ENCODE data around the gene C1QL2. TPM values are rescaled to one million over a fixed set of nuclear protein-coding genes. Genes with fewer than 3 reads are reported as not detected.

Gene C1QL2
- total RNA-seq, 1 donor from 2014 or later = 1.1 TPM

DNA sequence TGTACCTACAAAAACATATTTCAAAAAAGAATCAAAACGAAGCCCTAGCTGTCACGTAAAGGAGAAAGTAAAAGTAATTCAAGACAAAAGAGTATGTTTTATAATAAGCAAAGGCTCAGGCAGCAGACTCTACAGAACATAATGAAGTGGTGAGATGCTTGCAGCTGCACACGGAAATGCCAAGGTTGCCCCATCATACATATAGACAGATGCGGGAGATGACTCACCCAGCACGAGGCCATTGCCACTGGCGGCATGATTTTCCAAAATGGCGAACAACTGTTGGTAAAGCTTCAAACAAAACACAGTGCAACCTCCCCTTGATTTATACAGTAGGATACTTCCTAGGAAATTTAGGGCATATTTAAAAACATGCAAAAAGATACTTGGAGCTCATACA is 26.0 kb upstream of the C1QL2 start:
- H3K4me1 Mint-ChIP-seq (ENCODE audit: unreplicated experiment) = no peaks in the 10 kb centered on the region
- H3K36me3 Mint-ChIP-seq = no peaks in the 10 kb centered on the region
- H3K27ac Mint-ChIP-seq = no peak overlapping the region
- TF ChIP-seq, protein P1, sequence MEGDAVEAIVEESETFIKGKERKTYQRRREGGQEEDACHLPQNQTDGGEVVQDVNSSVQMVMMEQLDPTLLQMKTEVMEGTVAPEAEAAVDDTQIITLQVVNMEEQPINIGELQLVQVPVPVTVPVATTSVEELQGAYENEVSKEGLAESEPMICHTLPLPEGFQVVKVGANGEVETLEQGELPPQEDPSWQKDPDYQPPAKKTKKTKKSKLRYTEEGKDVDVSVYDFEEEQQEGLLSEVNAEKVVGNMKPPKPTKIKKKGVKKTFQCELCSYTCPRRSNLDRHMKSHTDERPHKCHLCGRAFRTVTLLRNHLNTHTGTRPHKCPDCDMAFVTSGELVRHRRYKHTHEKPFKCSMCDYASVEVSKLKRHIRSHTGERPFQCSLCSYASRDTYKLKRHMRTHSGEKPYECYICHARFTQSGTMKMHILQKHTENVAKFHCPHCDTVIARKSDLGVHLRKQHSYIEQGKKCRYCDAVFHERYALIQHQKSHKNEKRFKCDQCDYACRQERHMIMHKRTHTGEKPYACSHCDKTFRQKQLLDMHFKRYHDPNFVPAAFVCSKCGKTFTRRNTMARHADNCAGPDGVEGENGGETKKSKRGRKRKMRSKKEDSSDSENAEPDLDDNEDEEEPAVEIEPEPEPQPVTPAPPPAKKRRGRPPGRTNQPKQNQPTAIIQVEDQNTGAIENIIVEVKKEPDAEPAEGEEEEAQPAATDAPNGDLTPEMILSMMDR (conservative IDR thresholded peaks at IDR 0.05) = no peak
- H3K9me3 Mint-ChIP-seq = no peaks in the 10 kb centered on the region
- H3K27me3 Mint-ChIP-seq = peaks cover 6% of the 10 kb centered on the region
- no peak overlapping the region for H3K4me3 Mint-ChIP-seq
- no peak for DNase-seq (ENCODE audit: extremely low spot score, unreplicated experiment)

- Mint-ChIP-seq H3K4me3 (no peak overlapping the region), H3K27ac (no peak overlapping the region), H3K27me3 (peaks cover 3% of the 10 kb centered on the region), H3K9me3 (no peaks in the 10 kb centered on the region), H3K36me3 (no peaks in the 10 kb centered on the region), H3K4me1 (ENCODE audit: unreplicated experiment) (no peaks in the 10 kb centered on the region)
- TF ChIP-seq, protein P1 (conservative IDR thresholded peaks at IDR 0.05) = no peak
- no peak for DNase-seq (ENCODE audit: extremely low spot score, unreplicated experiment)
Observed at GRCh38 chr2:119181791-119182445, 23.4 kb upstream of the C1QL2 start.

DNA sequence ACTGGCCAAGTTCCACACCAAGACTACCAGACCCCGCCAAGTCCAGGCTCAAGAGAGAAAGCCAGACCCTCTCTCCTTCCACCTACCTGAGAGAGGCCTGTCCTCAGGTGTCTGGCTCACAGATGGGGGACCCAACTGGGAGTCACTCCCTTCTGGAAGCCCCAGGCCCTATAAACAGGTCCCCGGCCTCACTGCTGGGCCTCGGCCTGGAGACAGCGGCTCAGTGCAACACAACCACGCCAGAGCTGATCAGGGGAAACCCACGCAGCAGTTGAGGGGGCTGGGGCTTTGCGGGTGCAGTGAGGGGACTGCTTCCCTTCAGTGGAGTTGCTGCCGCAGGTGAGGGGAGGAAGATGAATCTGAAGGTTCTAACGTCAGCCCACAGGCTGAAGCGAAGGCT is 22.8 kb upstream of the C1QL2 start:
- Mint-ChIP-seq H3K9me3 (no peaks in the 10 kb centered on the region), H3K27me3 (peaks cover 3% of the 10 kb centered on the region), H3K4me3 (no peak overlapping the region), H3K27ac (no peak overlapping the region), H3K36me3 (no peaks in the 10 kb centered on the region), H3K4me1 (ENCODE audit: unreplicated experiment) (no peaks in the 10 kb centered on the region)
- TF ChIP-seq, protein P1 (conservative IDR thresholded peaks at IDR 0.05) = no peak
- no peak for DNase-seq (ENCODE audit: extremely low spot score, unreplicated experiment)

GRCh38 chr2:119180892-119181291 is 22.3 kb upstream of the C1QL2 start:
- Mint-ChIP-seq H3K4me1 (ENCODE audit: unreplicated experiment) (no peaks in the 10 kb centered on the region), H3K27me3 (peaks cover 3% of the 10 kb centered on the region), H3K36me3 (no peaks in the 10 kb centered on the region), H3K9me3 (no peaks in the 10 kb centered on the region), H3K4me3 (no peak overlapping the region), H3K27ac (no peak overlapping the region)
- TF ChIP-seq, protein P1 (conservative IDR thresholded peaks at IDR 0.05) = no peak
- no peak for DNase-seq (ENCODE audit: extremely low spot score, unreplicated experiment)

DNA sequence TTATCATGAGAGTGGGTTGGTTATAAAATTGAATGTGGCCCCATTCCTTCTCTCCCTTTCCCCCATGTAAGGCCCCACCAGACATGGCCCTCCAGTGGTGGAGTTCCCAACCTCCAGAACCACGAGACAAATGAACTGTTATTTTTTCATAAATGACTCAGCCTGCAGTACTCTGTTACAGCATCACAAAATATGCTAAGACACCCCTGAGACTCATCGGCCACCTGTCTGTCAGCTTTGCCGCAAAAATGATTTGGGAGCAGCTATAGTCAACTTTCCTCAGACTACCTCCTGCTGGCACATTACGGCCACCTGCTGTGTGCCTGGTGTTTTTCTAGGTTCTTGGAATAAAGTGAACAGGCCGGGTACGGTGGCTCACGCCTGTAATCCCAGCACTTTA is 21.4 kb upstream of the C1QL2 start:
- H3K36me3 Mint-ChIP-seq = no peaks in the 10 kb centered on the region
- peaks cover 3% of the 10 kb centered on the region for H3K27me3 Mint-ChIP-seq
- H3K4me1 Mint-ChIP-seq (ENCODE audit: unreplicated experiment) = no peaks in the 10 kb centered on the region
- no peak overlapping the region for H3K4me3 Mint-ChIP-seq
- H3K9me3 Mint-ChIP-seq = no peaks in the 10 kb centered on the region
- TF ChIP-seq, protein P1 (conservative IDR thresholded peaks at IDR 0.05) = no peak
- no peak for DNase-seq (ENCODE audit: extremely low spot score, unreplicated experiment)
- H3K27ac Mint-ChIP-seq = no peak overlapping the region
